Neural progenitor cell (in vitro differentiated cells): ENCODE data around the gene GAB1. TPM values are rescaled to one million over a fixed set of nuclear protein-coding genes. Genes with fewer than 3 reads are reported as not detected.

Source experiments
- DNase-seq: peaks from one replicate; pipeline ENCODE4 v3.0.0-alpha.2; 2016; ENCODE audit warnings: low spot score
- H2AFZ ChIP-seq: fragments of 200-600 bp; sonication (generic); replicated peaks from 2 replicates; pipeline ENCODE4 v1.6.1; 2016; ENCODE audit warnings: antibody characterized with exemption
- H3F3A ChIP-seq: fragments of 200-600 bp; sonication (generic); 2 replicates; pipeline ENCODE4 v1.6.1; 2016; ENCODE audit warnings: antibody characterized with exemption, low read depth
- H3K27ac ChIP-seq: fragments of 200-600 bp; sonication (generic); 2 replicates; pipeline ENCODE4 v1.5.1; 2016; ENCODE audit warnings: mild to moderate bottlenecking
- H3K27me3 ChIP-seq: fragments of 200-600 bp; sonication (generic); 2 replicates; pipeline ENCODE4 v1.6.1; 2016; ENCODE audit warnings: mild to moderate bottlenecking, moderate library complexity
- H3K36me3 ChIP-seq: fragments of 200-600 bp; sonication (generic); 2 replicates; pipeline ENCODE4 v1.5.1; 2016
- H3K4me1 ChIP-seq: fragments of 200-600 bp; sonication (generic); 2 replicates; pipeline ENCODE4 v1.6.1; 2016; ENCODE audit warnings: mixed run types
- H3K4me2 ChIP-seq: fragments of 200-600 bp; sonication (generic); 2 replicates; pipeline ENCODE4 v1.6.1; 2016
- H3K4me3 ChIP-seq: fragments of 200-600 bp; sonication (generic); 2 replicates; pipeline ENCODE4 v1.5.1; 2016
- H3K79me2 ChIP-seq: fragments of 200-600 bp; sonication (generic); 2 replicates; pipeline ENCODE4 v1.6.1; 2016; ENCODE audit warnings: low read depth
- H3K9ac ChIP-seq: fragments of 200-600 bp; sonication (generic); 2 replicates; pipeline ENCODE4 v1.6.1; 2016
- H3K9me3 ChIP-seq: fragments of 200-600 bp; sonication (generic); 2 replicates; pipeline ENCODE4 v1.5.1; 2016; ENCODE audit warnings: low read depth
- H4K20me1 ChIP-seq: fragments of 200-600 bp; sonication (generic); 2 replicates; pipeline ENCODE4 v1.6.1; 2016; ENCODE audit warnings: low read depth
- H3K27ac Mint-ChIP-seq: 3 replicates; pipeline ENCODE4 v1.8.0; 2021; ENCODE audit warnings: mixed read lengths
- H3K27me3 Mint-ChIP-seq: 2 replicates; pipeline ENCODE4 v1.8.0; 2022; ENCODE audit warnings: low read depth, mild to moderate bottlenecking, inconsistent platforms, moderate library complexity, mixed read lengths; ENCODE audit not compliant: insufficient read depth
- H3K36me3 Mint-ChIP-seq: 3 replicates; pipeline ENCODE4 v1.8.0; 2021; ENCODE audit warnings: mixed read lengths
- H3K4me1 Mint-ChIP-seq: 3 replicates; pipeline ENCODE4 v1.8.0; 2021; ENCODE audit warnings: mixed read lengths
- H3K4me3 Mint-ChIP-seq: 3 replicates; pipeline ENCODE4 v1.8.0; 2021; ENCODE audit warnings: mild to moderate bottlenecking, moderate library complexity, mixed read lengths
- H3K9me3 Mint-ChIP-seq: 3 replicates; pipeline ENCODE4 v1.8.0; 2020; ENCODE audit warnings: mixed read lengths
- EZH2 ChIP-seq: fragments of 200-600 bp; sonication (generic); IDR thresholded peaks from 2 replicates; pipeline ENCODE4 v1.6.1; 2017; ENCODE audit warnings: antibody characterized with exemption, mild to moderate bottlenecking, moderate library complexity
- EZH2phosphoT487 ChIP-seq: fragments of 200-600 bp; sonication (generic); IDR thresholded peaks from 2 replicates; pipeline ENCODE4 v1.6.1; 2017; ENCODE audit warnings: antibody characterized with exemption
- total RNA-seq: library from RNA; depleted of rRNA; stranded (reverse); fragments of >200 nt; gene quantifications from 2 replicates; pipeline ENCODE4 v1.2.3, GENCODE V29; 2015; ENCODE audit warnings: low replicate concordance
- TF ChIP-seq, protein P1 (sequence below): fragments of 200-600 bp; sonication (generic); IDR thresholded peaks from 2 replicates; pipeline ENCODE4 v1.5.1; 2017; ENCODE audit warnings: antibody characterized with exemption, mild to moderate bottlenecking

GAB1 gene
- total RNA-seq, 1 donor from 2014 or later: 31.3 TPM

GRCh38 chr4:143300860-143301259 lies 35.8 kb upstream of the GAB1 start:
- H3K9me3 Mint-ChIP-seq: no peaks in the 10 kb centered on the region
- H3K4me1 Mint-ChIP-seq: peaks cover 4% of the 10 kb centered on the region
- no peaks in the 10 kb centered on the region for H3K4me1 ChIP-seq
- H3K36me3 ChIP-seq: no peaks in the 10 kb centered on the region
- TF ChIP-seq EZH2phosphoT487: no peak
- TF ChIP-seq EZH2: no peak
- TF ChIP-seq, protein P1, sequence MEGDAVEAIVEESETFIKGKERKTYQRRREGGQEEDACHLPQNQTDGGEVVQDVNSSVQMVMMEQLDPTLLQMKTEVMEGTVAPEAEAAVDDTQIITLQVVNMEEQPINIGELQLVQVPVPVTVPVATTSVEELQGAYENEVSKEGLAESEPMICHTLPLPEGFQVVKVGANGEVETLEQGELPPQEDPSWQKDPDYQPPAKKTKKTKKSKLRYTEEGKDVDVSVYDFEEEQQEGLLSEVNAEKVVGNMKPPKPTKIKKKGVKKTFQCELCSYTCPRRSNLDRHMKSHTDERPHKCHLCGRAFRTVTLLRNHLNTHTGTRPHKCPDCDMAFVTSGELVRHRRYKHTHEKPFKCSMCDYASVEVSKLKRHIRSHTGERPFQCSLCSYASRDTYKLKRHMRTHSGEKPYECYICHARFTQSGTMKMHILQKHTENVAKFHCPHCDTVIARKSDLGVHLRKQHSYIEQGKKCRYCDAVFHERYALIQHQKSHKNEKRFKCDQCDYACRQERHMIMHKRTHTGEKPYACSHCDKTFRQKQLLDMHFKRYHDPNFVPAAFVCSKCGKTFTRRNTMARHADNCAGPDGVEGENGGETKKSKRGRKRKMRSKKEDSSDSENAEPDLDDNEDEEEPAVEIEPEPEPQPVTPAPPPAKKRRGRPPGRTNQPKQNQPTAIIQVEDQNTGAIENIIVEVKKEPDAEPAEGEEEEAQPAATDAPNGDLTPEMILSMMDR: no peak
- H3K27me3 Mint-ChIP-seq: no peaks in the 10 kb centered on the region
- H2AFZ ChIP-seq: no peak overlapping the region
- no peaks in the 10 kb centered on the region for H4K20me1 ChIP-seq
- no peak overlapping the region for H3K4me3 ChIP-seq
- no peak overlapping the region for H3K27ac Mint-ChIP-seq
- no peak overlapping the region for H3K4me2 ChIP-seq
- H3K4me3 Mint-ChIP-seq: no peak overlapping the region
- H3K36me3 Mint-ChIP-seq: no peaks in the 10 kb centered on the region
- no peaks in the 10 kb centered on the region for H3F3A ChIP-seq
- H3K9me3 ChIP-seq: no peaks in the 10 kb centered on the region
- no peak overlapping the region for H3K27ac ChIP-seq
- no peaks in the 10 kb centered on the region for H3K27me3 ChIP-seq
- H3K79me2 ChIP-seq: no peaks in the 10 kb centered on the region
- H3K9ac ChIP-seq: no peak overlapping the region
- no peak for DNase-seq

GRCh38 chr4:143302536-143302935 lies 34.1 kb upstream of the GAB1 start:
- no peaks in the 10 kb centered on the region for H3K36me3 Mint-ChIP-seq
- no peak overlapping the region for H2AFZ ChIP-seq
- H3K27me3 Mint-ChIP-seq: no peaks in the 10 kb centered on the region
- no peak for DNase-seq
- H3K27ac ChIP-seq: no peak overlapping the region
- no peak overlapping the region for H3K9ac ChIP-seq
- no peaks in the 10 kb centered on the region for H3F3A ChIP-seq
- no peak overlapping the region for H3K4me3 ChIP-seq
- H3K27me3 ChIP-seq: no peaks in the 10 kb centered on the region
- no peaks in the 10 kb centered on the region for H3K36me3 ChIP-seq
- TF ChIP-seq EZH2: no peak
- TF ChIP-seq EZH2phosphoT487: no peak
- TF ChIP-seq, protein P1: no peak
- H3K9me3 Mint-ChIP-seq: no peaks in the 10 kb centered on the region
- H3K4me1 Mint-ChIP-seq: peaks cover 4% of the 10 kb centered on the region
- no peaks in the 10 kb centered on the region for H3K79me2 ChIP-seq
- no peaks in the 10 kb centered on the region for H4K20me1 ChIP-seq
- H3K4me2 ChIP-seq: no peak overlapping the region
- no peak overlapping the region for H3K27ac Mint-ChIP-seq
- H3K4me1 ChIP-seq: no peaks in the 10 kb centered on the region
- no peaks in the 10 kb centered on the region for H3K9me3 ChIP-seq
- H3K4me3 Mint-ChIP-seq: no peak overlapping the region

GRCh38 chr4:143306788-143307187 lies 29.9 kb upstream of the GAB1 start:
- Histone ChIP-seq H3F3A (no peaks in the 10 kb centered on the region), H3K9me3 (no peaks in the 10 kb centered on the region), H3K27ac (no peak overlapping the region), H2AFZ (no peak overlapping the region), H3K9ac (no peak overlapping the region), H4K20me1 (no peaks in the 10 kb centered on the region), H3K4me2 (no peak overlapping the region), H3K4me1 (no peaks in the 10 kb centered on the region), H3K4me3 (no peak overlapping the region), H3K27me3 (no peaks in the 10 kb centered on the region), H3K79me2 (no peaks in the 10 kb centered on the region), H3K36me3 (no peaks in the 10 kb centered on the region)
- no peaks in the 10 kb centered on the region for H3K27me3 Mint-ChIP-seq
- peaks cover 4% of the 10 kb centered on the region for H3K4me1 Mint-ChIP-seq
- no peaks in the 10 kb centered on the region for H3K9me3 Mint-ChIP-seq
- no peak overlapping the region for H3K4me3 Mint-ChIP-seq
- H3K27ac Mint-ChIP-seq: no peak overlapping the region
- DNase-seq: no peak
- H3K36me3 Mint-ChIP-seq: no peaks in the 10 kb centered on the region
- TF ChIP-seq EZH2phosphoT487 (no peak), EZH2 (no peak)
- TF ChIP-seq, protein P1: no peak

DNA sequence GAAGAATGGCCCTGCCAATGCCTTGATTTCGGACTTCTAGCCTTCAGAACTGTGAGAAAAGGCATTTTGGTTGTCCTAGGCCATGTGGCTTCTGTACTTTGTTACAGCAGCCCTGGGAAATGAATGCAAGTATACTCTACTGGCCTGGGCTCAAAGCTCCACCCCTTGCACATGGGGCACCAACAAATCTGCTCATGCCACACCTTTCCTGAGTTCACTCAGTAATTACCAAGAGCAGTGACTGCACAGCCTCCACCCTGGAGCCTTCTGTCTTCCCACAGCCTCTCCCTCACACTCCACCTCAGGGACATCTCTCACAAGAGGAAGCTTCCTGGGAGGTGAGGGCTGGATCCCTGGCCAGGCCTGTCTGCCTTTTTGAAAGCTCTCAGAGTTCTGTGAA lies 29.1 kb upstream of the GAB1 start:
- Histone ChIP-seq H3K4me1 (no peaks in the 10 kb centered on the region), H3F3A (no peaks in the 10 kb centered on the region), H3K4me3 (no peak overlapping the region), H2AFZ (no peak overlapping the region), H3K4me2 (no peak overlapping the region), H3K9me3 (no peaks in the 10 kb centered on the region), H3K27me3 (no peaks in the 10 kb centered on the region), H3K9ac (no peak overlapping the region), H3K79me2 (no peaks in the 10 kb centered on the region), H3K36me3 (no peaks in the 10 kb centered on the region), H3K27ac (no peak overlapping the region), H4K20me1 (no peaks in the 10 kb centered on the region)
- no peak for TF ChIP-seq EZH2phosphoT487
- TF ChIP-seq, protein P1: no peak
- no peak for TF ChIP-seq EZH2
- no peaks in the 10 kb centered on the region for H3K27me3 Mint-ChIP-seq
- H3K27ac Mint-ChIP-seq: no peak overlapping the region
- no peak for DNase-seq
- H3K4me1 Mint-ChIP-seq: peaks cover 2% of the 10 kb centered on the region
- no peaks in the 10 kb centered on the region for H3K9me3 Mint-ChIP-seq
- H3K36me3 Mint-ChIP-seq: no peaks in the 10 kb centered on the region
- H3K4me3 Mint-ChIP-seq: no peak overlapping the region
